HG02840 (cell line): ENCODE measurements around the gene SGMS2.

Source experiments
- ATAC-seq: cut with Tn5 transposase; IDR thresholded peaks from one replicate; pipeline ENCODE4 v1.9.1; 2021; ENCODE audit warnings: mild to moderate bottlenecking, moderate library complexity, moderate number of reproducible peaks; ENCODE audit not compliant: unreplicated experiment, low FRiP score

Gene SGMS2

GRCh38 chr4:107824350-107825071 lies at the start of gene SGMS2:
TSS of gene SGMS2 (plus strand) at chr4:107824932. CDS start at chr4:107895554, 70,622 bp downstream.
- ATAC-seq = peak; percentile 52

DNA sequence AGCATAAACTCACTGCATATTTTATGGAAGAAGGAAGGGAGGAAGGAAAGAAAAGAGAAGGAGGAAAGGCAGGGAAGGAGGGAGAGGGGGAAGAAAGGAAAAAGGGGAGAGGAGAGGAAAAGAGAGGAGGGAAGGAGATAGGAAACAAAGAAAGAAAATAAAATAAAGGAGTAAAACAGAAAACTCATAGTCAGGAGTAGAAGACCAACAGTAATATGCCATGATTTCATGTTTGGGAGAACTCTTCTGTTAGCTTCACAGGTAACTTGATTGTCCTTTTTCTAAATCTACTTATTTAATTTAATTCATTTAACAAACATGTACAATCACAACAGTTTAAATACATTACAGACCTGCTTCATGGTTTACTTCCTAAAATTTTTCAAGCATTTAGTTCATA lies 46.8 kb upstream of the SGMS2 start:
- ATAC-seq = no peak

DNA sequence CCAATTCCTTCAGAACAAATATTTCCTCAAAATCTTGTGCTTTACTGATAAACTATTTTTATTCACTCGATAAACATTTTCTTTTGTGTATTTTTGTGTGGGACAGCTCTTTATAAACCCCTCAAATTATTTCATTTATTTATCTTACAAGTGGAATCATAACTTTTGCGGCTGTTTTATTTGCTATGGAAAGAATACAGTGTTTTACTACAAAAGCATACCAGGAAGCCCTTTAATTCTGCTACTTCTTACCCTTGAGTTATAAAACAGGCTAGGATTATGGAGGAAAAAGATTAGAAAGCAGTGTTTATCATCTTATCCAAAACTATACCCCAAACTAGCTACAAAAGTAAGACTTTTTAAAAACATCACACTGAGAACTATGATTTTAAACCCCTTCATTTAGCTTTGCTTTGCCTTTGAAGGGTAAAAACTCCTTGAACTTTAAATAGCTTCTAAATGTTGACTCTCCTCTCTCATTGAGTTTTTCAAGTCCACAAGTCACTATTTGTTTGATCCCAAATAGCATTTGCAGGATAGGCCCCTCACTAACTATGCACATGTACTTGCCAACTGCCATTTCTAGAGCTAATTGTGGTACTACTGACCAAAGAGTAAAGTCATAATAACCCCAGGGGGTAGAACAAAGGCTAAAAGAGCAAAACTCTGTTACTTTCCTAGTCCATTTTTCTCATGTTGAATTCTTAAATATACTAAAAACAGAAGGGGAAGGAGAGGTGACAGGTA lies 45.8 kb upstream of the SGMS2 start:
- no peak for ATAC-seq

GRCh38 chr4:107780665-107781064 lies 44.1 kb upstream of the SGMS2 start:
- no peak for ATAC-seq

DNA sequence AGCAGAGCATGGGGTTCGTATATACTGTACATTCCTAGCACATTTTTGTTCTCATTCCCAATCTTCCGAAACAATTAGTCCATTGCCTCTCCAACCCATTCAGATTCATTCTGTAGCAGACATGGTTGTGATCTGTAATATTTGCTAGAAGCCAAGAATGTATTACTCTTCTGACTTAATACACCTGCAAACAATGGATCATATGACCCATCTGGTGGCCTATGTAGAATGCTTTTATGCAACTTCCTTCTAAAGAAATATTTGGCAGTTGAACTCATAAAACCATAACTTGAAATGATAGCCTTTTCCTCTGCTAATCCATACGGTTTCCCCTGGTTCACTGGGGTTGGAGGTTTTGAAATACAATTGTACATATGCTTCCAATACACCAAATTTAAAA lies 32.8 kb upstream of the SGMS2 start:
- ATAC-seq = no peak

DNA sequence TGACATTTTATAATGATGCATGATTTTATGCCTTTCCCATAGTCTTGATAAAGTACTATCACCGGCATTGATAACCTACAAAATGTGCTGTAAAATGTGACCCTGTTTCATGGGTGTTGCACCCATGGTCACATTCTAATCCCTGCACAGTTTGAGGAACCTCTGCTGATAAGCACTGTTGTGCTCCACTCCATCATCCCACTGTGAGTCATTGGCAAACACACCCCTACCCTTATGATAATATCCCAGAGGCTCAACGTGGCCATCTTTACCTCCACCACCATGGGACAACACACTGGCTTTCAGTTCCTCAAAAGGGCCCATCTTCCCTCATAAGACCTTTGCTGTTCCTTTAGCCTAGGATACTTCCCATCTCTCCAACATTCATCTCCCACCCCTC lies 32.0 kb upstream of the SGMS2 start:
- no peak for ATAC-seq

GRCh38 chr4:107793996-107794395 lies 30.7 kb upstream of the SGMS2 start:
- no peak for ATAC-seq

DNA sequence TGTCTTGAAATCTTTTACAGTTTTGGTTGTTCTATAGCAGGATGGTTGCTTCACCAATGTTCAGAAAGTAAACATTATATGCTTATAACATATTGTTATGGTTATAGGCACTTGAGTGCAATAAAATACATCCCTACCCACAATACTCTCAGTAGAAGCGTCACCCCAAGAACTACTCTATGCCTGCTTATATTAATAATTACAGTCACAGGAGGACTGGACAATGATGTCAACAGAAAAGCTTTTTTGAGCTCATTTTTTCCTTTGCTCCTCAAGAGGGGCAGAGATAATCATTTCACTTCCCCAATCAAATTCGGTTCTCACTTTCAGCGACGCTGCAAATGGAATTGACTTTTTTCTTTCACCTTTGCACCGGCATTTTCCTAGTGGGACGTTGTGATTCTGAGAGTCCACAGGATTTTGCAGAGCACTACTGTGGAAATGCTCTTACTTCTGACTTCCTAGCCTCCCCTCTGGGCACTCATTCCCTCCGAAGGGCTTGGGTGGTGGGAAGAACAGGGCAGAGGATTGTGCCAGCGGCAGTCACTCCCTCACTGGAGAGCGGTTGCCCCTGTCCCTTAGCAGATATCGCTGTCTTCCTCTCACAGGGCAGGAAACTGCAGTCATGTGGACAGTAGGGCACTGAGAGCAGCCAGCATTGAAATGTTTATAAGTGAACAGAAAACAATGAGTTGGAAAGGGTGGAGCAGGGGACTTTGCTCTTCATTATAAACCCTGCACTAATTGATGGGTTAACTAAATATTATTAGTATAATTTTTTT lies 24.9 kb upstream of the SGMS2 start:
- no peak for ATAC-seq

GRCh38 chr4:107800706-107801105 lies 24.0 kb upstream of the SGMS2 start:
- no peak for ATAC-seq

- ATAC-seq = no peak
Measured at GRCh38 chr4:107801766-107802211, 22.9 kb upstream of the SGMS2 start.

DNA sequence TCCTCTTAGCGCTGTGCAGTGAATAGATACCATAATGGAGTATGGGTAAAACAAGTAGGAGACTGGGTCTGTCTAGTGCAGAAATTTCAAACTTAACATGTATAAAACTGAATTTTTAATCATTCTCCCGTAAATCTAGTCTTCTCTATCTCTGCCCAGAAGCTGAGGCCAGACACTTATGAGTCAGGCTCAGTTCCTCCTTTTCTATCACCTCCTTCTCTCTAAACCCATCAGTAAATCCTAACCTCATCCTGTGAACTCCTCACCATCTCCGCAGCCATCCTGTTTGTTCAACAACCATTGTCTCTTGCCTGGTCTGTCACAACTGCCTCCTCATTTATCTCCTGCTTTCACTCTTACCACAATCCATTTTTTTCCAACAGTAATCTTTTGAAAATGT lies 19.8 kb upstream of the SGMS2 start:
- ATAC-seq = no peak

- no peak for ATAC-seq
Measured at GRCh38 chr4:107806196-107806595, 18.5 kb upstream of the SGMS2 start.

DNA sequence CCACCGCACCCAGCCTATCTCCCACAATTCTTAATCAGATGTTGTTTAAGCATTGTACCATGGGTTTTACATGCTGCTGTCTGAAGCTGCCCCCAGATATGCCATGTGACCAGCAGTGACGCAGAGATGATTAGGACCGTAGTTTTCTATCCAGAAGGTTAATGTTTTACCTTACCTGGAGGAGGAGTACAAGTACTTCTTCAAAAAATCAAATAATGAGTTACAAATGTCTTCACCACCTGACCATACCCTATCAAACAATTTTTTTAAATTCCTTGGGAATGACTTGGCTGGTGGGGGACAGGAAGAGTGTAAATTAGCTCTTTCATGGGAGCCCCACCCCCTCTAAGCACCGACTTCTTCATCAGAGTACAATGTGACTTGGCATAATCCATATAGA lies 16.2 kb upstream of the SGMS2 start:
- no peak for ATAC-seq

GRCh38 chr4:107809210-107809609 lies 15.5 kb upstream of the SGMS2 start:
- no peak for ATAC-seq

DNA sequence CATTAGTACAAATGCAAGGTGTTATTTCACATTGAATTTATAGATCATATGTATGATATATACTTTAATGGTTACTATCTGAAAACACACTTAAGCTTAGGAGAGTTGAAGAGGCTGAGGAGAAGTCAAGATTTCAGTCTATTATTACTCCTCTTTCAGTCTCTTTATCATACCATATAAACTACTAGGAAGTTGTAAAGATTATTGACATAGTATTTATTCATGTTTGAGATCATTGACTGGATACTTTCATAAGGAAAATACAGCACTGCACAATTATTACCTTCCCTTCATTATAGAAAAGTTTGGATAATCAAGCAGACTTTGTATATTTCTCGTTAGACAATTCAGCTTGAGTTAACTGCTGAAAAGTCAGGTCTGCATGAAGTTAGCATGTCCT lies 10.0 kb upstream of the SGMS2 start:
- ATAC-seq = no peak

GRCh38 chr4:107815158-107815557 lies 9.6 kb upstream of the SGMS2 start:
- ATAC-seq = no peak

GRCh38 chr4:107818301-107818910 lies 6.3 kb upstream of the SGMS2 start:
- no peak for ATAC-seq

DNA sequence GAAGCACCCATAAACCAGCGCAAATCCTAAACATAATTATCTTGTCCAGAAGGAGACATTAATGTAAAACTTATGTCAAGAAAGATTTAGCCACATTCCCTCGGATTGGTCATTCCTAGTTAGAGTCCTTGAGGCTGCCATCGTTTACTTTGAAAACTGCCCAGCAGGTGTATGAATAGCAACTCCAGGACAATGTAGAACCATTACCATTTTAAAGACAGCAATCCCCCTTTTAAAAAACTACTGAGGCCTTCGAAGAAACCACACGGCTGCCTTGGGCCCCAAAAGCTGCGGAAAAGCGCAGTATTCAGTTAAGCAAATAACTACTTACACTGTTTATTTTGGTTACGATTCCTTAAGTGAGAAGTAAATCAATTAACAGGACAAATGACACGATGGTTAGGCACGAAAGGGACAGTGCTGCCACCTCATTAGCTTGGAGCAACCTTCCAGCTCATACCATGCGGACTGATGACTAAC lies 822 bp upstream of the SGMS2 start:
- no peak for ATAC-seq

DNA sequence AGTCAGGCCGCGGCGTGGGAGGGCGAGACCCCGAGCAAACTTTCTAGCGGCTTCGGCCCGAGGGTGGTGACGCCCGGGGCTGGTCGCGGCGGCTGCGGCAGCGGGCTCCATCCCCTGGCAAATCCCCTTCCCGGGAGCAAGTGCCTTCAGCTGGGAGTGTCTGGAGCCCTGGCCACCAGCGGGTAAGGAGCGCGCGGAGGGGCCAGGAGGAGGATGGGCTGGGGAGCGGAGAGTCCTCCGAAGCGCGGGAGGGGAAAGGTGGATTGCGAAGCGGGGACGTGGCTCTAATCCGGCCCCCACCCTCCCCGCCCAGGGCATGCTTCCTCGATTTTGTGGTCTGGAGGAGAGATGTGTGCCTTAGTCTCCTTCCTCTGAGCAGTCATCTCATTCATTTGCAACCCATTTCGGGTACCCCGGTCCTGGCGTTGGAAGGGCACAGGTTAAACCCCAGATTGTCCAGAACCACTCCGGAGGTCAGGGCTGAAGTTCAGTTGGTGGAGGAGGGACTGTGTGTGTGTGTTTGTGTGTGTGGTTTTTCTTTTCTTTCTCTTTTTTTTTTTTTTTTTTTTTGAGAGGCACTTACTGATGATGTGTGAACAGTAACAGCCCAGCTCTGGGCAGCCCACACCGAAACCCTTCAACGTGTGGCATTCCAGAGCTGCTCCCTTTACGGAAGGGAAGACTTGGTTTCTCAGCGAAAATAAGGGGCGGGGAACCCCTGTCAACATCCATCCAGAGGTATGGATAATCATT lies 516 bp downstream of the SGMS2 start:
- peak; percentile 28 for ATAC-seq

- ATAC-seq = no peak
Measured at GRCh38 chr4:107826421-107826980, 1.8 kb downstream of the SGMS2 start.
